ENCODE data around the gene HES6. TPM values are rescaled to one million over a fixed set of nuclear protein-coding genes. Genes with fewer than 3 reads are reported as not detected.

The HES6 gene
- total and polyA plus RNA-seq, 2 donors (not counting 1 experiment from before 2014, with no cell fraction given), result 0.82 to 4.1 TPM

DNA sequence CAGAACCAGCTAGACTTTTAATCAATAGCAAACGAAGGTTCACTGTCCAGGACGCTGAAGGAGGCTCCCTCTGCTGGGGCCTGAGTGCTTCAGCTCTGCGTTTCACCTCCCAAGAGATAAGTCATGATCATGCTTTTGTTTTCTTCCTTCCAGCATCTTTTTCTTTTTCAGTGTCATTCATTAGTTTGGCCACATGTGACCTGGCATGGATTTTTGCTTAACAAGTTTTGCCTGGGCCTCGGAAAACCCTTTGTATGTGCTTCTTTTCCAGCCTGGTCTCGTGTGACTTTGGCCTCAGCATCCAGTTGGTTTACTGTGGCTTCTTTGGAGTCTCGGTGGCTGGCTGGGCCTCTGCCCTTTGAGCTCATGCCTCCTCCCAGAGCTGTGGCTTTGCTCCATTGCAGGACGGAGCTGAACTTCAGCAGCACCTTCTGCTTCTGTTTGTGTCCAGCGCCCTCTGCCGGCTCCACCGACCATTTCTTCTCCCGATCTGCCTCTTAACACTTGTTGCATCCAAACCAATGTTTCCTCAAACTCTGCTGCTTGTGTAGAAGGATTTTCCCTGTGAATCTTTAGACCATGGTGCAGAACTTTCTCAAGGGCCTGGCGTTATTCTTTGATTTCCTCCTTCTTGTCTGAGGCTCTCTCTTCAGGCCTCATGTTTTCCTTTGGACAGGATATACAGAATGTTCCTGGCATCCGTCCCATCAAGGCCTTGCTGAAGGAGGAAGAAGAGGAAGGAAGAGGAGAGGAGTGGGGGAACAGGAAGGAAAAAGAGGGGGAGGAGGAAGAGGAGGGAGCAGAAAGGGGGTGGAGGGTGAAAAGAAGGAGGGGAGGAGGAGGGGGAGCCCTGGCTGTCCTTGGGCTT lies 23.6 kb upstream of the HES6 start:
- Histone ChIP-seq H3K4me1 (ENCODE audit: control insufficient read depth, extremely low read depth, insufficient read depth, low read length) (peaks cover 3% of the 10 kb centered on the region), H3K36me3 (ENCODE audit: control insufficient read depth, insufficient read depth, low read length) (peaks cover 4% of the 10 kb centered on the region), H3K27me3 (ENCODE audit: control insufficient read depth, insufficient read depth, low read length) (no peaks in the 10 kb centered on the region), H3K27ac (ENCODE audit: insufficient read depth, low read length) (peak overlapping the region; percentile 69), H3K79me2 (ENCODE audit: control insufficient read depth, insufficient read depth, low read length) (no peaks in the 10 kb centered on the region), H3K4me3 (replicated peaks in 1 of 4; ENCODE audit: control extremely low read depth in 1 of 4, insufficient read depth in 1 of 4, low read depth in 3 of 4, low read length in 4 of 4) (no peak overlapping the region), H2AFZ (ENCODE audit: low read length) (peak overlapping the region; percentile 74), H3K9me3 (ENCODE audit: control insufficient read depth, insufficient read depth, low read depth, low read length) (no peaks in the 10 kb centered on the region), H4K20me1 (ENCODE audit: control insufficient read depth, extremely low read depth, insufficient read depth, low read length) (no peaks in the 10 kb centered on the region), H3K4me2 (ENCODE audit: extremely low read depth, insufficient read depth, low read length) (peak overlapping the region; percentile 54), H3K9ac (ENCODE audit: insufficient read depth, low read length) (no peak overlapping the region)
- DNase-seq (ENCODE audit: low read depth in 2 of 2), result peak; percentile 84 to 96
- no peak for TF ChIP-seq EZH2 (IDR thresholded peaks at IDR 0.05; ENCODE audit: low read length, missing control alignments)
- TF ChIP-seq, protein P1, sequence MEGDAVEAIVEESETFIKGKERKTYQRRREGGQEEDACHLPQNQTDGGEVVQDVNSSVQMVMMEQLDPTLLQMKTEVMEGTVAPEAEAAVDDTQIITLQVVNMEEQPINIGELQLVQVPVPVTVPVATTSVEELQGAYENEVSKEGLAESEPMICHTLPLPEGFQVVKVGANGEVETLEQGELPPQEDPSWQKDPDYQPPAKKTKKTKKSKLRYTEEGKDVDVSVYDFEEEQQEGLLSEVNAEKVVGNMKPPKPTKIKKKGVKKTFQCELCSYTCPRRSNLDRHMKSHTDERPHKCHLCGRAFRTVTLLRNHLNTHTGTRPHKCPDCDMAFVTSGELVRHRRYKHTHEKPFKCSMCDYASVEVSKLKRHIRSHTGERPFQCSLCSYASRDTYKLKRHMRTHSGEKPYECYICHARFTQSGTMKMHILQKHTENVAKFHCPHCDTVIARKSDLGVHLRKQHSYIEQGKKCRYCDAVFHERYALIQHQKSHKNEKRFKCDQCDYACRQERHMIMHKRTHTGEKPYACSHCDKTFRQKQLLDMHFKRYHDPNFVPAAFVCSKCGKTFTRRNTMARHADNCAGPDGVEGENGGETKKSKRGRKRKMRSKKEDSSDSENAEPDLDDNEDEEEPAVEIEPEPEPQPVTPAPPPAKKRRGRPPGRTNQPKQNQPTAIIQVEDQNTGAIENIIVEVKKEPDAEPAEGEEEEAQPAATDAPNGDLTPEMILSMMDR (conservative IDR thresholded peaks at IDR 0.05 in 1 of 2, IDR thresholded peaks at IDR 0.05 in 1 of 2; ENCODE audit: low read depth in 1 of 2, low read length in 2 of 2), result peak; percentile 73 to 80

DNA sequence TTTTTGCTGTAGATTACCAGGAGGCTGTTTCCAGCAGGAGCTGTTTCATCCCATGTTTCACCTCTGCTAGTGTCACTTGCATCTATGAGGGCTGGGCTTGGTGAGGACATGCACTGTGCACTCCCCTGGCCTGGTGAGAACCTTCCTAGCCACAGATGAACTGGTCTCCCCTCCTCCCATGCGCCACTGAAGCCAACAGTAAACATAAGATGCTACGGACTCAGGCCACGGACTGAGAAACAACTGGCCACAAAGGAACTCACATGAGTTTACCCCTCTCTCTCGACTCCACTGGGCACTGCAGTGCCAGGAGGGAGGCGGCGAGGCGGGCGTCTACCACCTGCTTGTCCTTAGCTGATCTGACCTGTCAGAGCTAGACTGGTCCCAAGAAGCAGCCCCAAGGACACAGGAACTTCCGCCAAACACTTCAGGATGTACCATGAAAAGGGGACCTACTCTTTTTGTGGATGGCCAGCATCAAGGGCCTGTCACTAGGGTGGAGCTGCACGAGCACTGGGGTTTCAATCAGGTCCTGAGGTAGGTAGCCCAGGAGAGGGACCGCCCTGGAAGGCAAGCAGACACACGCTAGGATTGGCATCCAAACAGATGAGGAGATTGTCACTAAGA lies 22.8 kb upstream of the HES6 start:
- H2AFZ ChIP-seq (ENCODE audit: low read length), result no peak overlapping the region
- peaks cover 6% of the 10 kb centered on the region for H3K36me3 ChIP-seq (ENCODE audit: control insufficient read depth, insufficient read depth, low read length)
- no peak overlapping the region for H3K27ac ChIP-seq (ENCODE audit: insufficient read depth, low read length)

More for the DNA sequence above, 22.8 kb upstream of the HES6 start:
- H3K79me2 ChIP-seq (ENCODE audit: control insufficient read depth, insufficient read depth, low read length), result no peaks in the 10 kb centered on the region
- no peak for DNase-seq (ENCODE audit: low read depth in 2 of 2)
- no peak overlapping the region for H3K4me2 ChIP-seq (ENCODE audit: extremely low read depth, insufficient read depth, low read length)
- TF ChIP-seq, protein P1 (conservative IDR thresholded peaks at IDR 0.05 in 1 of 2, IDR thresholded peaks at IDR 0.05 in 1 of 2; ENCODE audit: low read depth in 1 of 2, low read length in 2 of 2), result no peak
- TF ChIP-seq EZH2 (IDR thresholded peaks at IDR 0.05; ENCODE audit: low read length, missing control alignments), result no peak
- no peak overlapping the region for H3K9ac ChIP-seq (ENCODE audit: insufficient read depth, low read length)
- no peaks in the 10 kb centered on the region for H3K9me3 ChIP-seq (ENCODE audit: control insufficient read depth, insufficient read depth, low read depth, low read length)
- peaks cover 3% of the 10 kb centered on the region for H3K4me1 ChIP-seq (ENCODE audit: control insufficient read depth, extremely low read depth, insufficient read depth, low read length)
- H4K20me1 ChIP-seq (ENCODE audit: control insufficient read depth, extremely low read depth, insufficient read depth, low read length), result no peaks in the 10 kb centered on the region
- no peaks in the 10 kb centered on the region for H3K27me3 ChIP-seq (ENCODE audit: control insufficient read depth, insufficient read depth, low read length)
- no peak overlapping the region for H3K4me3 ChIP-seq (replicated peaks in 1 of 4; ENCODE audit: control extremely low read depth in 1 of 4, insufficient read depth in 1 of 4, low read depth in 3 of 4, low read length in 4 of 4)

Measured in fibroblast of lung (primary cell).